ENCODE measurements around the gene ARF5. TPM values are rescaled to one million over a fixed set of nuclear protein-coding genes. Genes with fewer than 3 reads are reported as not detected.

The ARF5 gene
- polyA plus RNA-seq, 3 donors from 2014 or later = 213 to 272 (median 263) TPM

- peaks cover 7 to 8% of the 10 kb centered on the region in 2 donors for H3K4me1 Mint-ChIP-seq
- peak overlapping the region in 1 of 6 donors; percentile 66 for H3K27ac Mint-ChIP-seq
- no peaks in the 10 kb centered on the region for H3K9me3 Mint-ChIP-seq
- H3K36me3 Mint-ChIP-seq = peaks cover 8 to 17% (median 10%) of the 10 kb centered on the region in 3 donors
- H3K4me3 Mint-ChIP-seq = no peak overlapping the region
- H3K27me3 Mint-ChIP-seq (ENCODE audit: low read depth in 3 of 3) = peaks cover 2 to 6% (median 5%) of the 10 kb centered on the region in 3 donors
- no peak for DNase-seq
Measured at GRCh38 chr7:127594490-127594889, 6.3 kb downstream of the ARF5 start.

GRCh38 chr7:127595737-127596136, 7.5 kb downstream of the ARF5 start:
- no peak overlapping the region for H3K27ac Mint-ChIP-seq
- H3K4me3 Mint-ChIP-seq = no peak overlapping the region
- peaks cover 8 to 11% (median 10%) of the 10 kb centered on the region in 3 donors for H3K36me3 Mint-ChIP-seq
- H3K4me1 Mint-ChIP-seq = peaks cover 0 to 3% of the 10 kb centered on the region in 2 donors
- no peaks in the 10 kb centered on the region for H3K9me3 Mint-ChIP-seq
- no peak for DNase-seq
- peaks cover 4 to 6% (median 5%) of the 10 kb centered on the region in 3 donors for H3K27me3 Mint-ChIP-seq (ENCODE audit: low read depth in 3 of 3)

- Mint-ChIP-seq H3K36me3 (peaks cover 0 to 10% (median 7%) of the 10 kb centered on the region in 3 donors), H3K27me3 (ENCODE audit: low read depth in 3 of 3) (peaks cover 2 to 6% (median 5%) of the 10 kb centered on the region in 3 donors), H3K4me1 (no peaks in the 10 kb centered on the region), H3K4me3 (no peak overlapping the region), H3K27ac (no peak overlapping the region), H3K9me3 (no peaks in the 10 kb centered on the region)
- no peak for DNase-seq
Measured at GRCh38 chr7:127598318-127598717, 10.1 kb downstream of the ARF5 start.

GRCh38 chr7:127600885-127601284, 12.7 kb downstream of the ARF5 start:
- Mint-ChIP-seq H3K27me3 (ENCODE audit: low read depth in 3 of 3) (peaks cover under 1 to 5% (median 2%) of the 10 kb centered on the region in 3 donors), H3K9me3 (no peaks in the 10 kb centered on the region), H3K4me3 (no peak overlapping the region), H3K4me1 (no peaks in the 10 kb centered on the region), H3K27ac (no peak overlapping the region), H3K36me3 (peaks cover 0 to 10% (median 10%) of the 10 kb centered on the region in 3 donors)
- DNase-seq = no peak

DNA sequence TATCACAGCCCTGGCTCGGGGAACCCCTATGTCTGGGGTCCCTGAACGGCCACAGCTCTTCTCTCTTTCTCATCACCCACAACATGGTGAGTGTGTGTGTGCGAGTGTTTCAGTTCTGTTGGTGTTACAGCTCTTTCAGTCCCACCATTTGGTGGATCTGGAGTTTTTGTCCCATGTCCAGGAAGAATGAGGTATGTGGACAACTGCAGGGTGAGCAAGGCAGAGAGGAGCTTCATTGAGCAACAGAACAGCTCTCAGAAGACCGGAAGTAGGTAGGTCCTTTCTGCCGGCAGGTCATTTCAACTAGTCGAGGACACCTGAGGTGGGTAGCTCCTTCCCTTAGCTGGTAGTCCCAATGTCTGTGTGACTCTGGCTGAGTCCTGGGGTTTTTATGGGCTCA, 20.2 kb downstream of the ARF5 start:
- H3K4me1 Mint-ChIP-seq = no peaks in the 10 kb centered on the region
- no peaks in the 10 kb centered on the region for H3K9me3 Mint-ChIP-seq
- peaks cover 0 to 4% (median 0%) of the 10 kb centered on the region in 3 donors for H3K36me3 Mint-ChIP-seq
- H3K27me3 Mint-ChIP-seq (ENCODE audit: low read depth in 3 of 3) = peaks cover 0 to under 1% (median 0%) of the 10 kb centered on the region in 3 donors
- no peak overlapping the region for H3K4me3 Mint-ChIP-seq
- DNase-seq = no peak
- no peak overlapping the region for H3K27ac Mint-ChIP-seq

DNA sequence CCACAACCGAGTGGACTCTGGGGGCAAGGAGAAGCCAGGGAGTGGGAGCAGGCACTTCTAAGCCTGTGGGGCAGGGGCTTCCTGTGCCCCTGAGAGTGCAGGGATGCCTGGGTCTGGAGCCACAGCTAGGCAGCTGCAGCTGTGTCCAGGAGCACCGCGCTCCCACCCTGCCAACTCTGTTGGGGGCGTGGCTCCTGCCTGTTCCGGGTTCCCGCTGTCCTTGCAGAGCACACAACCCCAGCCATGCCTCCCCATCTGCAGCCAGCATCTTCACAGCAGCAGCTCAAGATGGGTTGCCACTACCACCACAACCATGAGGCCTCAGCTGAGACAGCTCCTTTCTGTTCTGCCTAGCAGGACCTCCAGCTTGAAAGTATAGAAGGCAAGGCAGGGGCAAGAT, 21.1 kb downstream of the ARF5 start:
- Mint-ChIP-seq H3K9me3 (no peaks in the 10 kb centered on the region), H3K36me3 (no peaks in the 10 kb centered on the region), H3K27me3 (ENCODE audit: low read depth in 3 of 3) (peaks cover 0 to 1% (median 0%) of the 10 kb centered on the region in 3 donors), H3K4me1 (no peaks in the 10 kb centered on the region), H3K27ac (no peak overlapping the region), H3K4me3 (no peak overlapping the region)
- DNase-seq = no peak

- Mint-ChIP-seq H3K4me3 (no peak overlapping the region), H3K4me1 (no peaks in the 10 kb centered on the region), H3K9me3 (no peaks in the 10 kb centered on the region), H3K27ac (no peak overlapping the region), H3K27me3 (ENCODE audit: low read depth in 3 of 3) (peaks cover 2 to 4% (median 3%) of the 10 kb centered on the region in 3 donors), H3K36me3 (no peaks in the 10 kb centered on the region)
- no peak for DNase-seq
Measured at GRCh38 chr7:127612263-127612662, 24.1 kb downstream of the ARF5 start.

DNA sequence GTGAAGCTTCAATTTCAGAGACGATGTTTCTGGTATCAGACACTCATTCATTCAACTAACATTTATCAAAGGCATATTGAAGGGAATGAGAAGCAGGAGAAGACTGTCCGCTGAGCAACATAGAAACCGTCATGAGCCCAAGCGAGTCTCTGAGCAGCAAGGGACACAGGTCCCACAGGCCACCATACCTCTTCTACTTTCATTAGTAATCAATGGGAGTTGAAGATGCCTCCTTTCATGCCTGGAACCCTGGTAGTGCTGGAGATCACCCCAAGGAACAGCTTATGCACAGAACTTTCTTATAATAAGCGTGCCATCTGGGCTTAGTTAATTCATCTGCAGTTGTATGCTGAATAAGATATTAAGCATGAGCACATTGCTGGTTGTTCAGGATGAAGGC, 28.5 kb downstream of the ARF5 start:
- H3K27ac Mint-ChIP-seq = no peak overlapping the region
- peaks cover 6 to 13% (median 7%) of the 10 kb centered on the region in 3 donors for H3K27me3 Mint-ChIP-seq (ENCODE audit: low read depth in 3 of 3)
- H3K4me3 Mint-ChIP-seq = no peak overlapping the region
- no peaks in the 10 kb centered on the region for H3K36me3 Mint-ChIP-seq
- H3K9me3 Mint-ChIP-seq = no peaks in the 10 kb centered on the region
- H3K4me1 Mint-ChIP-seq = no peaks in the 10 kb centered on the region
- DNase-seq = no peak

GRCh38 chr7:127618042-127618441, 29.8 kb downstream of the ARF5 start, which contains the start of gene PAX4:
PAX4 (minus strand) TSS chr7:127618142; CDS start chr7:127615928, 2,214 bp downstream.
- DNase-seq = no peak
- no peak within 1 kb of the TSS for H3K4me3 Mint-ChIP-seq
- no peaks in the 10 kb centered on the region for H3K36me3 Mint-ChIP-seq
- no peak within 1 kb of the TSS for H3K27ac Mint-ChIP-seq
- H3K27me3 Mint-ChIP-seq (ENCODE audit: low read depth in 3 of 3) = peaks cover 8 to 13% (median 10%) of the 10 kb centered on the region in 3 donors
- no peaks in the 10 kb centered on the region for H3K4me1 Mint-ChIP-seq
- H3K9me3 Mint-ChIP-seq = no peaks in the 10 kb centered on the region

DNA sequence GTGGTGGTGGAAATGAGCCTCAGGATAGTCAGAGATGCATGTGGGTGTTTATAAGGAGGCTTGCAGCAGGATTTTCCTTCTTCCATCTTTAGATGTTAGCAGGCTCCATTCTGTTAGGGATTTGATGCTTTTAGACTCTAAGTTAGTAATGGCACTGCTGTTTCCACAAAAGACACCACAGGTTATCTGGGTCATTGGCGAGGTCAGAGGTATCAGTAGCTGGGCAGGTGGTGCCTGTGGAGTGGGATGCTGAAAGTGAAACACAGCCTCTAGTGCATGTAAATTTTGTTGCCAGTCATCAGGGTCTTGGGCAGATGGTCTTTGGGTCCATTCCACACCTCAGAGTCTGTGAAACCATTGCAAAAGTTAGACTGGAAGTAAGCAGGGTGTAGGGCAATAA, 30.6 kb downstream of the ARF5 start:
- no peak overlapping the region for H3K27ac Mint-ChIP-seq
- no peaks in the 10 kb centered on the region for H3K36me3 Mint-ChIP-seq
- H3K4me1 Mint-ChIP-seq = no peaks in the 10 kb centered on the region
- H3K9me3 Mint-ChIP-seq = no peaks in the 10 kb centered on the region
- no peak for DNase-seq
- no peak overlapping the region for H3K4me3 Mint-ChIP-seq
- peaks cover 7 to 13% (median 10%) of the 10 kb centered on the region in 3 donors for H3K27me3 Mint-ChIP-seq (ENCODE audit: low read depth in 3 of 3)

- Mint-ChIP-seq H3K4me3 (no peak overlapping the region), H3K27ac (no peak overlapping the region), H3K4me1 (no peaks in the 10 kb centered on the region), H3K9me3 (no peaks in the 10 kb centered on the region), H3K27me3 (ENCODE audit: low read depth in 3 of 3) (peaks cover 5 to 15% (median 7%) of the 10 kb centered on the region in 3 donors), H3K36me3 (no peaks in the 10 kb centered on the region)
- DNase-seq = no peak
Measured at GRCh38 chr7:127619681-127620405, 31.6 kb downstream of the ARF5 start.

DNA sequence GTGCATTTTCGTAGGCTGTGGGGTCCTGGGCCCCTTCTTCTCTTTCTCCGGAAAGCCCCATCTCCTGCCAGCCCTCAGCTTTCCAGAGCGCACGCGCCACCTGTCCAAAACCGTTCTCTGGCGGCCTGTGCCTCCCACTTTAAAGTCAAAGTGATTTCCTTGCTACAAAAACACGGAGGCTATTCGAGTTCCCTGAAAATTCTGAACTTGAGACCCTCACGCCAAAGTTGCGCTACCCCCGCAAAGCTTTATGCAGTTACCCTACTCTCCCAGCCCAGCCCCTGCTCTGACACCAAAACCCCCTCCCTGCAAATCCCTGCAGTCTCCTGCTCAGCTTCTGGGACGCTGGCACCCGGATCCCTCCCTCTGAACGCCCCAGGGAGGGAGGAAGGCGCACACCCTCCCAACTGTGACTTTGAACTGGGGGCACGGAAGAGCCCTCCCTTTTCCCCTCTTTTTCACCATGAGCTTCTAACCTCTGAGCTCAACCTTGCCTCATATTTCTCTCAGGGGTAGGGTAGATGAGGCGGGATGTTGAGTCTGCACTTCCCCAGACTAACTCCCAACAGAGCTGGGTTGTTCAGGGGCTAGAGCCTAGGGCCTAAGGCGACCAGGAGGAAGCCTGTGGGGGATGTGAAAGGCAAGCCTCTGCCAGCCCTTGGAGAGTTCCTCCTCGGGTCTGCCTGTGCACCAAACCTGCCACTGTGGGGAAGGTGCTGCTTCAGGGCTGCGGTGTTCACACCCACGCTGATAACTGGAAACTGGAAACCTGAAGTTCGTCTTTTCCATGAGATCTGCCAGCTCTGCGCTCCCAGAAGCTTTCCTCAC, 32.4 kb downstream of the ARF5 start:
- no peaks in the 10 kb centered on the region for H3K36me3 Mint-ChIP-seq
- H3K4me1 Mint-ChIP-seq = no peaks in the 10 kb centered on the region
- no peak for DNase-seq
- no peak overlapping the region for H3K4me3 Mint-ChIP-seq
- H3K27me3 Mint-ChIP-seq (ENCODE audit: low read depth in 3 of 3) = peaks cover 5 to 14% (median 7%) of the 10 kb centered on the region in 3 donors
- no peaks in the 10 kb centered on the region for H3K9me3 Mint-ChIP-seq
- H3K27ac Mint-ChIP-seq = no peak overlapping the region

- Mint-ChIP-seq H3K27ac (no peak overlapping the region), H3K4me3 (no peak overlapping the region), H3K4me1 (no peaks in the 10 kb centered on the region), H3K27me3 (ENCODE audit: low read depth in 3 of 3) (peaks cover 7 to 12% (median 8%) of the 10 kb centered on the region in 3 donors), H3K9me3 (no peaks in the 10 kb centered on the region), H3K36me3 (no peaks in the 10 kb centered on the region)
- DNase-seq = no peak
Measured at GRCh38 chr7:127625331-127625730, 37.1 kb downstream of the ARF5 start.

DNA sequence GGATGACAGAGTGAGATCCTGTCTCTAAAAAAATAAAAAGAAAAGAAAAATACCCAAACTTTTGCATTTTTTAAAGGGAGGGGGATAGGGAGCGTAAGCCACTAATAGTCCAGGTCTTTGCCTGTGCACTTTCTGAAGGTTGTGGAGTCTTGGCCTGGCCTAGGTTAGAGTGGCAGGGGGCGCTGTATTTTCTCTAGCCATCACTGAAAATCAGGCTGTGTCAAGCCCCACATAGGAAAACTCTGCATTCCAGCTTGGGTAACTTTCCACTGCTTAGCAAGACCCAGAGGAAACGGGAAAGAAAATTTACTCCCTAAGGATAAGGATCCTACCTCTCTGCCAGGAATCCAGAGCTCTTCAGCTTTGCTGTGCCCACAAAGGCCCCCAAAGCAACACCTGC, 40.2 kb downstream of the ARF5 start:
- Mint-ChIP-seq H3K27me3 (ENCODE audit: low read depth in 3 of 3) (peaks cover 5 to 7% (median 6%) of the 10 kb centered on the region in 3 donors), H3K36me3 (no peaks in the 10 kb centered on the region), H3K4me3 (no peak overlapping the region), H3K4me1 (no peaks in the 10 kb centered on the region), H3K27ac (no peak overlapping the region), H3K9me3 (no peaks in the 10 kb centered on the region)
- DNase-seq = no peak

Data from immature natural killer cell (primary cell).